Mesothelial cell of epicardium (in vitro differentiated cells): ENCODE measurements around the gene SLC2A4RG. TPM values are rescaled to one million over a fixed set of nuclear protein-coding genes. Genes with fewer than 3 reads are reported as not detected.
A peak's percentile ranks its signal among the peaks of the same experiment; 100 is the strongest.
"Not testable (repeated sequence)": the region's sequence is repeated elsewhere in the genome, so short reads cannot be mapped to it uniquely, and the experiment has no call there.

ENCODE experiments used
- DNase-seq, 2 experiments: peaks; one replicate each; pipeline ENCODE4 v3.0.0; 2021; ENCODE audit warnings: low spot score in 2 of 2; ENCODE audit not compliant: unreplicated experiment in 2 of 2
- H3K27ac Mint-ChIP-seq: 2 replicates; pipeline ENCODE4 v1.8.0; 2021; ENCODE audit warnings: mixed read lengths
- H3K27me3 Mint-ChIP-seq: 2 replicates; pipeline ENCODE4 v1.8.0; 2021; ENCODE audit warnings: low read depth, mixed read lengths
- H3K36me3 Mint-ChIP-seq: 2 replicates; pipeline ENCODE4 v1.8.0; 2021; ENCODE audit warnings: mixed read lengths
- H3K4me1 Mint-ChIP-seq: 2 replicates; pipeline ENCODE4 v1.8.0; 2021; ENCODE audit warnings: mixed read lengths
- H3K4me3 Mint-ChIP-seq: 2 replicates; pipeline ENCODE4 v1.8.0; 2021; ENCODE audit warnings: mild to moderate bottlenecking, moderate library complexity, mixed read lengths
- H3K9me3 Mint-ChIP-seq: 2 replicates; pipeline ENCODE4 v1.8.0; 2021; ENCODE audit warnings: mixed read lengths
- total RNA-seq: library from RNA; stranded (reverse); gene quantifications from 3 replicates; pipeline ENCODE4 v1.2.1, GENCODE V29; 2021
- TF ChIP-seq, protein P1 (sequence below): fragments of 200-600 bp; sonication (generic); IDR thresholded peaks from one replicate; pipeline ENCODE4 v1.5.0; 2021; ENCODE audit warnings: antibody characterized with exemption; ENCODE audit not compliant: unreplicated experiment

The SLC2A4RG gene
- total RNA-seq, 1 donor from 2014 or later: 122 TPM

DNA sequence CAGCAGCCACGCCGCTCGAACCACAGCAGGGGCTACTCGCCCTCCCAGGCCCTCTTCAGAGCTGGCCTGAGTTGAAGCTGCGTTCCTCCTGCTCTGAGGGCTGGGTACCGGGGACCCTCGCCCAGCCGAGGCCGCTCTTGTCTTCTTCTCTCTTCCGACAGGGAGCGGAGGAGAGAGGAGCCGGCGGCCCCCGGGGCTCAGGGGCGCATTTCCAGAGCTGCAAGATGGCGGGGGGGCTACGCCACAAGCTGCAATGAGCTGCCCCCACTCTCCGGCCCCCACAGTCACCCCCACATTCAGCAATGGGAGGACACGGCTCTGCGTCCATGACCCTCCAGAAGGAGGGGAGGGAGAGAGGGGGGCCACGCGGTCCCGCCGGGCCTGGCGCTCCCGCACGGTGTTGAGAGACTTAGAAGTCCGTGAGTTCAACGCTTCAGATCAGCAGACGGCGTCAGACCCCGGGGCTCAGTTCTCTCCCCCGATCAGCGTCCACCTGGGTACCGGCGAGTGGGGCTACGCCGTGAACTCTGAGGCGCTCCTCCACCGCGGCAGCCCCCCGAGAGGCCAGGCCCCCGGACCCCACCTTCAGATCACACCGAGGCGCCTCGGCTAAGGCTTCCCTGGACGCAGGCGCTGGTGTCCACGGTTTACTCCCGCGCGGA, 31.6 kb downstream of the SLC2A4RG start:
- H3K4me3 Mint-ChIP-seq: no peak overlapping the region
- peaks cover 10% of the 10 kb centered on the region for H3K4me1 Mint-ChIP-seq
- peaks cover 3% of the 10 kb centered on the region for H3K36me3 Mint-ChIP-seq
- H3K27me3 Mint-ChIP-seq: no peaks in the 10 kb centered on the region
- TF ChIP-seq, protein P1, sequence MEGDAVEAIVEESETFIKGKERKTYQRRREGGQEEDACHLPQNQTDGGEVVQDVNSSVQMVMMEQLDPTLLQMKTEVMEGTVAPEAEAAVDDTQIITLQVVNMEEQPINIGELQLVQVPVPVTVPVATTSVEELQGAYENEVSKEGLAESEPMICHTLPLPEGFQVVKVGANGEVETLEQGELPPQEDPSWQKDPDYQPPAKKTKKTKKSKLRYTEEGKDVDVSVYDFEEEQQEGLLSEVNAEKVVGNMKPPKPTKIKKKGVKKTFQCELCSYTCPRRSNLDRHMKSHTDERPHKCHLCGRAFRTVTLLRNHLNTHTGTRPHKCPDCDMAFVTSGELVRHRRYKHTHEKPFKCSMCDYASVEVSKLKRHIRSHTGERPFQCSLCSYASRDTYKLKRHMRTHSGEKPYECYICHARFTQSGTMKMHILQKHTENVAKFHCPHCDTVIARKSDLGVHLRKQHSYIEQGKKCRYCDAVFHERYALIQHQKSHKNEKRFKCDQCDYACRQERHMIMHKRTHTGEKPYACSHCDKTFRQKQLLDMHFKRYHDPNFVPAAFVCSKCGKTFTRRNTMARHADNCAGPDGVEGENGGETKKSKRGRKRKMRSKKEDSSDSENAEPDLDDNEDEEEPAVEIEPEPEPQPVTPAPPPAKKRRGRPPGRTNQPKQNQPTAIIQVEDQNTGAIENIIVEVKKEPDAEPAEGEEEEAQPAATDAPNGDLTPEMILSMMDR: no peak
- DNase-seq: no peak
- no peak overlapping the region for H3K27ac Mint-ChIP-seq
- no peaks in the 10 kb centered on the region for H3K9me3 Mint-ChIP-seq

DNA sequence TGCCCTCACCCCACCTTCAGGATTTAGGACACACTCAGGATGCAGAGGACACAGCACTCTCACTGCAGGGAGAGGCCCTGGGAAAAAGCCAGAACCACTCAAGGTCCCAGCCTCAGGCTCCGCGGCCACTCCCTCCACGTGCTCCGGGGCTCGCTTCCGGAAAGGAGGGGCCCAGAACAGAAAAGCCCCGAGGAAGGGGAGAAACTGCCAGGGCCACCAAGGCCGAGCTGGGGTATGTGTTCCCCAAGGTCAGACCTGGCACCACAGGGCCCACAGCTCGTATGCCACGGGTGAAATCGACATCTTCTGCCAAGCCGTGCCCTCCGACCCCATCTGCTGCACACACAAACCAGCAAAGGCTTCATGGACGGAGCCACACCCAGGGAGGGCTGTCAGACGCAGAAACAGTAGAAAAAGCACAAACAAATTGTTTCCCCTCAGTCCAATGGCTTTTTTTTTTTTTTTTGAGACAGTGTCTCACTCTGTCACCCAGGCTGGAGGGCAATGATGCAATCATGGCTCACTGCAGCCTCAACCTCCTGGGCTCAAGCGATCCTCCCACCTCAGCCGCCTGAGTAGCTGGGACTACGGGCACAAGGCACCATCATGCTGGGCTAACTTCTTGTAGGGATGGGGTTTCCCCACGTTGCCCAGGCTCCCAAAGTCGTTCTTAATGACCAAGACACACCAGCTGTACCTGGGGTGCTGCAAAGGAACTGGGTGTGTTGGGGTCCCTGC, 33.4 kb downstream of the SLC2A4RG start:
- H3K27ac Mint-ChIP-seq: no peak overlapping the region
- TF ChIP-seq, protein P1: no peak
- H3K36me3 Mint-ChIP-seq: peaks cover 16% of the 10 kb centered on the region
- DNase-seq: no peak
- H3K9me3 Mint-ChIP-seq: peaks cover 6% of the 10 kb centered on the region
- peaks cover 10% of the 10 kb centered on the region for H3K4me1 Mint-ChIP-seq
- H3K4me3 Mint-ChIP-seq: no peak overlapping the region
- no peaks in the 10 kb centered on the region for H3K27me3 Mint-ChIP-seq

- Mint-ChIP-seq H3K4me1 (peaks cover 10% of the 10 kb centered on the region), H3K9me3 (peaks cover 6% of the 10 kb centered on the region), H3K27ac (no peak overlapping the region), H3K27me3 (no peaks in the 10 kb centered on the region), H3K36me3 (peaks cover 20% of the 10 kb centered on the region), H3K4me3 (peak overlapping the region; percentile 41)
- no peak for DNase-seq
- TF ChIP-seq, protein P1: no peak
Measured at GRCh38 chr20:63773571-63774241, 34.1 kb downstream of the SLC2A4RG start.

DNA sequence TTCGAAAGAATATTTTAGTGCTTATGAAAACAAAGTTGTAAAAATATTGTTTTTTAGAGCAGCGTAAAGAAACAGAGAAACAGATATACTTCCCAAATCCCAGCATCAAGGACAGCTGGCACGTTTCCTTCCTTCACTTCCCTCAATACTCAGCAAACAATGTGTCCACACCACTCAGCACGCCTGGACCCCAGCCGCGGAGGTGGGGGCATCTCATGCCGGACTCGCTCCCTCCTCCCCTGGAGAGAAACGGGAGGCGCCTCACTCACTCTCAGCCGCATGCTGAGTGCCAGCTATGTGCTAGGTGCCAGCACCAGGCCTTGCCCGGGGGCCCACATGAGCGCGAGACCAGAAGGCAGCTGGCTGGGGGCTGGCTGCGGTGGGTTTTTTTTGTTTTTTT, 34.7 kb downstream of the SLC2A4RG start:
- DNase-seq: no peak
- Mint-ChIP-seq H3K9me3 (peaks cover 6% of the 10 kb centered on the region), H3K36me3 (peaks cover 20% of the 10 kb centered on the region), H3K4me1 (peaks cover 10% of the 10 kb centered on the region), H3K27me3 (no peaks in the 10 kb centered on the region), H3K4me3 (peak overlapping the region; percentile 41), H3K27ac (no peak overlapping the region)
- TF ChIP-seq, protein P1: no peak

DNA sequence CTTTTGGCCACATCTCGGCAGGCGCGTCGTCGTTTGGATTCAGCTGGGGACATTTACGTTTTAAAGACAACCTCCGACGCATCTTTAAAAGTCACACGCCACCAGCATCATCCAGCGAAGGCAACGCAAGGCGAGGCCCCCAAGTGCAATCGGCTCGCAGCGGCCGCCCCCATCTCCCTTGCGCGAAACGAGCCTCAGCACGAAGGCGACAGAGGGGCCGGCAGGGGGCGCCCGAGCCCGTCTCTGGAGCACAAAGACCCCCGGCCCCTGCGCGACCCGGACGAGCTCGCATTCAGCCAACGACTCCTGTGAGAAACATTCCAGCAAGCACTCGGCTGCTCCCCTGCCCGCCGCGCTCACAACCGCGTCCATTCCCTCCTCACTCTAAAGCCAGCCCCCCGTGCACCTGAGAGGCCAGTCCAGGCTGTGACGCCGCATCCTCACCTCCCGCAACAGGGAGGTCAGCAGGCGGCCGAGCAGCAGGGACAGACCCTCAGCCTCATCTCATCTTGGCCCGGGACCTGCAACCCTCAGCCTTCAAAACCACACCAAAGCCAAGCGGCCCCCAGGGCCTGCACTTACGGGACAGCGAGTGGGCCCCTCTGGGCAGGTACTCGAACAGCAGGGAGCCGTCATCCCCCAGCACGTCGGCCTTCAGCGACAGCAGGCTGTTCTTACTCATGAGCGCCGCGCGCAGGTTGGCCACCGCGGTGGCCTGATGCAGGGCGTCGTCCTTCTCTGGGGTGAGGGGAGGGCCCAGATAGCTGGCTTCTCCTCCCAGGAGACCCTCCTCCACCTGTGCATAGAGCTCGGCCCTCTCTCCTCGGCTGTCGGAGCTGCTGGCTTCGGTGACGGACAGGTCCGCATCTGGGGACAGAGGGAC, 35.8 kb downstream of the SLC2A4RG start:
- peak overlapping the region; percentile 82 for H3K27ac Mint-ChIP-seq
- H3K4me3 Mint-ChIP-seq: peak overlapping the region; percentile 72
- peaks cover 6% of the 10 kb centered on the region for H3K9me3 Mint-ChIP-seq
- peak; percentile 86 to 92 for DNase-seq
- no peaks in the 10 kb centered on the region for H3K27me3 Mint-ChIP-seq
- peaks cover 10% of the 10 kb centered on the region for H3K4me1 Mint-ChIP-seq
- TF ChIP-seq, protein P1: peak; percentile 86
- peaks cover 20% of the 10 kb centered on the region for H3K36me3 Mint-ChIP-seq

DNA sequence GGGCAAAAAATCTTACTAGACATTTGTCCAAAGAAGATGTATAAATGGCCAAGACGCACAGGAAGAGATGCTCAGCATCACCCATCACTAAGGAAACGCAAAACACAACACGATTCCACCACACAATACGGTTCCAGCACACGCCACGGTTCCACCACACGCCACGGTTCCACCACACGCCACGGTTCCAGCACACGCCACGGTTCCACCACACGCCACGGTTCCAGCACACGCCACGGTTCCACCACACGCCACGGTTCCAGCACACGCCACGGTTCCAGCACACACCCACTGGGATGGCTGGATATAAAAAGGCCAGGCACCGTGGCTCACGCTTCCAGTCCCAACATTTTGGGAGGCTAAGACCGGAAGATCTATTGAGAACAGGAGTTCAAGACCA, 37.3 kb downstream of the SLC2A4RG start:
- DNase-seq, H3K27me3 Mint-ChIP-seq, H3K4me3 Mint-ChIP-seq, H3K9me3 Mint-ChIP-seq, H3K27ac Mint-ChIP-seq, H3K4me1 Mint-ChIP-seq: not testable (repeated sequence)
- H3K36me3 Mint-ChIP-seq: peaks cover 20% of the 10 kb centered on the region
